Kidney capillary endothelial cell (primary cell): Measurements from ENCODE around the gene GADD45B.
A peak's percentile ranks its signal among the peaks of the same experiment; 100 is the strongest.
"Not testable (repeated sequence)": the region's sequence is repeated elsewhere in the genome, so short reads cannot be mapped to it uniquely, and the experiment has no call there.

ENCODE experiments used
- DNase-seq: peaks from one replicate; pipeline ENCODE4 v3.0.0-alpha.2; 2018; ENCODE audit warnings: low spot score

The GADD45B gene

DNA sequence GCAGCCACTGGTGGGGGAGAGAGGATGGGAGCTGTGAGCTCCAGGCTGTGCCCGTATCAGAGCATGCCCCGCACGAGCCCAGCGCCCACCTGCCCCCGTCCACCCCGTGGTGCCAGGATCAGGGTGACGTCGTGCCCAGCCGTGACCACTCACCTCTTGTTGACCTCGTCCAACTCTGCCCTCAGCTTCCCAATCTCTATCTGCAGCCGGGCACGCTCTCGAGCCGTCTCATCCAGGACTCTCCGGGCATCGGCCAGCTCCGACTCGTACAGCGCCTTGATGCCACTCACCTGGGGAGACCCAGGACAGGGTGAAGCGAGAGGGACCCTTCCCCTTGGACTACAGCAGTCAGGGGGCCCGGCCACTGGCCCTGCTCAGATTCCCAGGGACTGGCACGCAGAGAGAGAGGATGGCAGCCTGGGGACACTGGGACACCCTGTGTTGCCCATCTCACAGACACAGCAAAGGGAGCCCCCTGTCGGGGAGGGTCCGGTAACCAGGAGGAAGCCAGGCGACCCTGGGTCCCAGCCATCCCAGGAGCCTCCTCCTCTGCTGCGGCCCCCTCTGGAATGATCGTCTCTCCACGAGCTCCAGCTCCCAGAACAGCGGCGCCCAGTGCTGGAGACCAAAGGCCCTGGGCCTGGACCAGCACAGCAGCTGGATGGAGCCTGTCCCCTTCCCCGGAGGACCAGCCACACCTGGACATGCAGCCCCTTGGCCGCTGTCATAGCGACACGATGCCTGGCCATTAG lies 31.5 kb upstream of the GADD45B start:
- DNase-seq, result no peak

GRCh38 chr19:2446381-2446780 lies 29.5 kb upstream of the GADD45B start:
- DNase-seq, result no peak

GRCh38 chr19:2449019-2449418 lies 26.9 kb upstream of the GADD45B start:
- DNase-seq, result no peak

DNA sequence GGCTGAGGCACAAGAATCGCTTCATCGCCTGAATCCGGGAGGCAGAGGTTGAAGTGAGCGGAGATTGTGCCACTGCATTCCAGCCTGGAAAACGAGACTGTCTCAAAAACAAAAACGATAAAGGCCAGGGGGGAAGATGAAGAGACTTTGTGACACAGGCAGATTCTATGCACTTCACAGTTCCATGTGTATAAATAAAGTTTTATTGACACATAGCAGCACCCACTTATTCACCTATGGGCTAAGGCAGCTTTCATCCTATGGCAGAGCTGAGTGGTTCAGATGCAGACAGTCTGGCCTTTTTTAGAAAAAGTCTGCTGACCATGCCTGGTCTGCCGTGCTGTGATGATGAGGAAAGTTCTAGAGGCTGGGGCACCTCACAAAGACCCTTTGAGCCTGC lies 24.8 kb upstream of the GADD45B start:
- DNase-seq, result no peak

DNA sequence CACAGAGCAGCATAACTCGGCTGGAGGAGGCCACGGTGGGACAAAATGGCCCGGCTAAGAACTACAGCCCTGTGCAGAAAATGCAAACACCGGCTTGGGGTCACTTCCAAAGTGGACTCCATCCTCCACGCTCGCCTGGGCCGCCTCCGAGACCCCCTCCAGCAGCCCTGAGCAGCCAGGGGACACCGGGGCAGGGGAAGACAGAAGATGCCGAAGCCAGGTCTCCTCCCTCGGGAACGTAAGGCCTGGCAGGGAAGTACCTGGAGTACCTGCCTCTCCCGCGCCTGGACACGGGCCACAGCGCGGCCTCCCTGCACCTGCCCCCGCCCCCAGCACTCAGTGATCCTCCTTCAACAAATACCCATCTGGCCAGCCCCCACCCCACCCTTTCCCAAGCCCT lies 24.2 kb upstream of the GADD45B start:
- DNase-seq, result no peak

- DNase-seq, result no peak
These were observed 22.4 kb upstream of the GADD45B start for GRCh38 chr19:2453431-2454025.

- no peak for DNase-seq
These were observed 21.5 kb upstream of the GADD45B start for GRCh38 chr19:2454199-2454961.

DNA sequence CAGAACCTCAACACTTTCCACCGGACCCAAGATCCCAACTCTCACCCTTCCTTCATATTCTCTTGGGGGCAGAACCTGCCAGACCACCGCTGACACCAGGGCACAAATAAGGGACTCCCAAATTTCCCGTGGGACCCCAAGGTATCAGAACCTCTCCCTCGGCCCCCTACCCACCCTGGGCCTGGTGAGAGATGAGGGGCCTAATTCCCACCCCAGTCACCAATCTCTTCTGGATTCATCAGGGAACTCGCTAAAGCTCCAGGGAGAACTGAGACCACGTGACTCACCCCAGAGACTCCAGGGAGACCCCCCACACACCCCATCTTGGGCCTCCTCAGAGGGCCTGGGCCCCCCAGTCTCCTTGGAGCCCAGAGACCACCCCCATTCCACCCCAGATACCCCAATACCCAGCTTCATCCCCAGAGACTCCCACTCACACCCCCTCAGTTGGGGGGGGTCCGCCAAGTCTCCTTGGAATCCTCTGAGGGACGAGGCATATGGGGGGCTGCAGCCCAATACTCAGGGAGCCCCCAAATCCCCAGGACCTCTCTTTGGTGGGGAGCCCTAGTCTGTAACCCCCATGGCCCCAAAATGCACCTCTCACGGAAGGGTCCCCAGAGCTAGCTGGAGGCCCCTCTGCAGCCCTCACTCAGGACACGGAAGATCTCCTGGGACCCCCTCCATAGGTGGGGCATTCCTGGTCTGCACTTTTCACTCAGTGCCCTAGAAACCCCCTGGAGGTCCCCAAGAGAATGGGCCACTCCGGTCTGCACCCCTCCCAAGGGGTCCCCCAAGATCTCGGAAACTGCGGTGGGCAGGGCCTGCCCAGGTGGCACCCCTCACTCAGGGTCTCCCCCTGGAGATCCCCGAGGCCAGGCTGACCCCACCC lies 20.7 kb upstream of the GADD45B start:
- DNase-seq, result no peak

DNA sequence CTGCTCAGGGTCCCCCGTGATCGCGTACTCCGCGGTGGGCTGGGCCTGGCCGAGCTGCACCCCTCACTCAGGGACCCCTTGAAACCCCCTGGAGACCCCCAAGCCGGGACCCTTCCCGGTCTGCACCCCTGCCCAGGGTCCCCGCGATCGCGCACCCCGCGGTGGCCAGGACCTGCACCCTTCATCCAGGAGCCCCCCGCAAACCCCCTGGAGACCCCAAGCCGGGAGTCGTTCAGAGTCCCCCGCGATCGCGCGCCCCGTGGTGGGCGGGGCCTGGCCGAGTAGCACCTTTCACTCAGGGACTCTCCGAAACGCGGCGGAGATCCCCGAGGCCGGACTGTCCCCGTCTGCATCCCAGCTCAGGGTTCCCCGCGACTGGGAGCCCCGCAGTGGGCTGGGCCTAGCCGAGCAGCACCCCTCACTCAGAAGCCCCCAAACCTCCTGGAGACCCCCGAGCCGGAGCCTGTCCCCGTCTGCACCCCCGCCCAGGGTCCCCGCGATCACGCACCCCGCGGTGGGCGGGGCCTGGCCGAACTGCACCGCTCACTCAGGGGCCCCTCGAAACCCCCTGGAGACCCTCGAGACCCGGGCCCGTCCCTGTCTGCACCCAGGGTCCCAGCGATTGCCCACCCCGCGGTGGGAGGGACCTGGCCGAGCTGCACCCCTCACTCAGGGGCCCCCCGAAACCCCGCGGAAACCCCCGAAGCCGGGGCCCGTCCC lies 19.9 kb upstream of the GADD45B start:
- no peak for DNase-seq

GRCh38 chr19:2457394-2458037 lies 18.4 kb upstream of the GADD45B start:
- no peak for DNase-seq

DNA sequence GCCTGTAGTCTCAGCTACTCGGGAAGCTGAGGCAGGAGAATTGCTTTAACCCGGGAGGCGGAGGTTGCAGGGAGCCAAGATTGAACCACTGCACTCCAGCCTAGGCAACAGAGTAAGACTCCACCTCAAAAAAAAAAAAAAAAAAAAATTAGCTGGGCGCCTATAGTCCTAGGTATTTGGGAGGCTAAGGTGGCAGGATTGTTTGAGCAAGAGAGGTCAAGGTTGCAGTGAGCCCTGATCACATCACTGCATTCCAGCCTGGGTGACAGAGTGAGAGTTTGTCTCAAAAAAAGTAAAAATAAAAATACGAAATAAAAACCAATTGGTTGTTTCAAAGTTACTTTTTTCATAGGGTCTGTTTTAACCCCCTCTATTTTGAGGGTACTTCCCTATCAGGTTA lies 17.9 kb upstream of the GADD45B start:
- no peak for DNase-seq

DNA sequence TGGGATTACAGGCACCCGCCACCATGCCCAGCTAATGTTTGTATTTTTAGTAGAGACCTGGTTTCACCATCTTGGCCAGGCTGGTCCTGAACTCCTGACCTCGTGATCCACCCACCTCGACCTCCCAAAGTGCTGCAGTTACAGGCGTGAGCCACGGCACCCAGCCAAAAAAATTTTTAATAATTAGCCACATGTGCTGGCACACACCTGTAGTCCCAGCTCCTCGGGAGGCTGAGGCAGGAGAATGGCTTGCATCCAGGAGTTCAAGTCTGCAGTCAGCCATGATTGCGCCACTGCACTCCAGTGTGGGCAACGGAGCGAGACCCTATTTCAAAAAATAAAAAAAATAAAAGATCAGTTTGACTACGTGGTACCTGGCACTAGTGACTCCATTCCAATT lies 17.2 kb upstream of the GADD45B start:
- not testable (repeated sequence) for DNase-seq

GRCh38 chr19:2460245-2460644 lies 15.7 kb upstream of the GADD45B start:
- DNase-seq, result no peak

- no peak for DNase-seq
These were observed 13.9 kb upstream of the GADD45B start for GRCh38 chr19:2461751-2462634.

DNA sequence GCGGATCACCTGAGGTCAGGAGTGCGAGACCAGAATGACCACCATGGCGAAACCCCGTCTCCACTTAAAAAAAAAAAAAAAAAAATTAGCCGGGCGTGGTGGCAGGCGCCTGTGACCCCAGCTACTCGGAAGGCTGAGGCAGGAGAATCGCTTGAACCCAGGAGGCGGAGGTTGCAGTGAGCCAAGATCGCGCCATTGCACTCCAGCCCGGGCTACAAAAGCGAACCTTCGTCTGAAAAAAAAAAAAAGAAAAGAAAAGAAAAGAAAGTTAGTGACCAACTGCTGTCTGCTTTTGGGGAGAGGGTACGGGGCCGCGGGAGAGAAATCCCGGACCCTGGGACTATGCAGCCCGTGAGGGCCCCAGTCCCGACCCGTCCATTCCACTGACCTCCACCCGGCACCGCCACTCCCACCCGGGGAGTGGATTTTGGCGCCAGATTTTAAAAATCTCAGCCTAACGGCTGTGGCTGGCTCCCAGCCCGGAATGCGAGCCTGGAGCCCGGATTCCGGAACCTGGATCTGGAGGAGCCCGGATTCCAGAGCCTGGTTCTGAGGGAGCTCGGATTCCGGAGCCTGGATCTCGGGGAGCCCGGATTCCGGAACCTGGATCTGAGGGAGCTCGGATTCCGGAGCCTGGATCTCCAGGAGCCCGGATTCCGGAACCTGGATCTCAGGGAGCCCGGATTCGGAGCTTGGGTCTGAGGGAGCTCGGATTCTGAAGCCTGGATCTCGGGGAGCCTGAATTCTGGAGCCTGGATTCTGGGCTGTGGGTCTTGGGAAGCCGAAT lies 13.1 kb upstream of the GADD45B start:
- peak; percentile 89 for DNase-seq

GRCh38 chr19:2463694-2464093 lies 12.2 kb upstream of the GADD45B start:
- not testable (repeated sequence) for DNase-seq

DNA sequence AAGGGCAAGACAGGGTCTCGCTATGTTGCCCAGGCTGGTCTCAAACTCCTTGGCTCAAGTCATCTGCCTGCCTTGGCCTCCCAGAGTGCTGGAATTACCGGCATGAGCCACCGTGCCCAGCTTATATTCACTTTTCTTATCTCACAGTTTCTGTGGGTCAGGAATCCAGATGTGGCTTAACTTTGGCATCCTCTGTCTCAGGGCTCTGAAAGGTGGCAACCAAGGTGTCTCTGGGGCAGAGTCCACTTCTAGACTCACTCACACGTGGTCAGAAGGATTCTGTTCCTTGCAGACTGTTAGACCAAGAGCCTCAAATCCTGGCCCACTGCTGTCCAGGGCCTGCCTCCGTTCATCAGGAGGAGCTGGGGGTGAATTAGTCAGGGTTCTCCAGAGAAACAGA lies 11.5 kb upstream of the GADD45B start:
- no peak for DNase-seq

GRCh38 chr19:2468596-2468995 lies 7.3 kb upstream of the GADD45B start:
- DNase-seq, result no peak
